Mesenchymal stem cell (in vitro differentiated cells and primary cell): Measurements from ENCODE around the gene BTF3.

Source experiments
- DNase-seq: peaks from one replicate; pipeline ENCODE4 v3.0.0-alpha.2; 2013
- H2AFZ ChIP-seq: one replicate; pipeline ENCODE4 v1.6.1; 2013; ENCODE audit warnings: low read depth, mild to moderate bottlenecking, control low read depth, inconsistent platforms, low read length, moderate library complexity
- H2AK5ac ChIP-seq: 2 replicates; pipeline ENCODE4 v1.6.1; 2013; ENCODE audit warnings: low read length, moderate library complexity, mild to moderate bottlenecking, inconsistent platforms; ENCODE audit not compliant: severe bottlenecking
- H2BK120ac ChIP-seq: one replicate; pipeline ENCODE4 v1.6.1; 2013; ENCODE audit warnings: low read depth, mild to moderate bottlenecking, inconsistent platforms, low read length, moderate library complexity
- H2BK12ac ChIP-seq, 2 experiments: one replicate each; pipeline ENCODE4 v1.6.1; 2013; ENCODE audit warnings: inconsistent platforms in 2 of 2, low read length in 2 of 2, mild to moderate bottlenecking in 2 of 2, moderate library complexity in 2 of 2, control low read depth in 1 of 2
- H2BK15ac ChIP-seq: one replicate; pipeline ENCODE4 v1.6.1; 2013; ENCODE audit warnings: mild to moderate bottlenecking, low read depth, inconsistent platforms; ENCODE audit not compliant: poor library complexity, severe bottlenecking
- H2BK5ac ChIP-seq: 2 replicates; pipeline ENCODE4 v1.6.1; 2013; ENCODE audit warnings: low read depth, mild to moderate bottlenecking, low read length, control low read depth, inconsistent platforms; ENCODE audit not compliant: poor library complexity, severe bottlenecking
- H3K14ac ChIP-seq, 2 experiments: one replicate each; pipeline ENCODE4 v1.6.1; 2013; ENCODE audit warnings: inconsistent platforms in 2 of 2, low read length in 2 of 2, control low read depth in 1 of 2, mild to moderate bottlenecking in 1 of 2, moderate library complexity in 1 of 2
- H3K18ac ChIP-seq, 2 experiments: one replicate each; pipeline ENCODE4 v1.6.1; 2013; ENCODE audit warnings: inconsistent platforms in 2 of 2, low read length in 2 of 2, control low read depth in 1 of 2, low read depth in 1 of 2, mild to moderate bottlenecking in 1 of 2
- H3K23ac ChIP-seq, 2 experiments: one replicate each; pipeline ENCODE4 v1.6.1; 2013; ENCODE audit warnings: inconsistent platforms in 2 of 2, low read length in 2 of 2, mild to moderate bottlenecking in 2 of 2, moderate library complexity in 2 of 2, control low read depth in 1 of 2
- H3K27ac ChIP-seq: 2 replicates; pipeline ENCODE4 v1.5.1; 2013; ENCODE audit warnings: mild to moderate bottlenecking, moderate library complexity, low read length, control low read depth, inconsistent platforms; ENCODE audit not compliant: poor library complexity, severe bottlenecking
- H3K27me3 ChIP-seq, 2 experiments: 2 replicates each; pipeline versions ENCODE4 v1.6.1 to v1.7.0; 2013; ENCODE audit warnings: low read length in 2 of 2, mild to moderate bottlenecking in 2 of 2, moderate library complexity in 2 of 2, control low read depth in 1 of 2, inconsistent platforms in 1 of 2; ENCODE audit not compliant: control insufficient read depth in 1 of 2, insufficient read depth in 1 of 2
- H3K36me3 ChIP-seq, 2 experiments: 2 replicates each; pipeline versions ENCODE4 v1.6.1 to v1.7.0; 2013; ENCODE audit warnings: low read length in 2 of 2, control low read depth in 1 of 2, inconsistent platforms in 1 of 2, low read depth in 1 of 2, mild to moderate bottlenecking in 1 of 2; ENCODE audit not compliant: insufficient read depth in 2 of 2, control insufficient read depth in 1 of 2
- H3K4ac ChIP-seq, 2 experiments: one replicate each; pipeline ENCODE4 v1.6.1; 2013; ENCODE audit warnings: inconsistent platforms in 2 of 2, low read length in 2 of 2, mild to moderate bottlenecking in 2 of 2, moderate library complexity in 2 of 2, control low read depth in 1 of 2, low read depth in 1 of 2
- H3K4me1 ChIP-seq: 2 replicates; pipeline ENCODE4 v1.6.1; 2013; ENCODE audit warnings: low read depth, low read length, control low read depth; ENCODE audit not compliant: control insufficient read depth, insufficient read depth
- H3K4me2 ChIP-seq: 2 replicates; pipeline ENCODE4 v1.6.1; 2013; ENCODE audit warnings: low read length, mild to moderate bottlenecking, inconsistent platforms; ENCODE audit not compliant: poor library complexity, severe bottlenecking
- H3K4me3 ChIP-seq, 2 experiments: 2 replicates each; pipeline versions ENCODE4 v1.5.1 to v1.7.0; 2013; ENCODE audit warnings: low read length in 2 of 2, mild to moderate bottlenecking in 2 of 2, control low read depth in 1 of 2, low read depth in 1 of 2; ENCODE audit not compliant: insufficient read depth in 1 of 2
- H3K79me1 ChIP-seq: replicated peaks from 2 replicates; pipeline ENCODE4 v1.6.1; 2013; ENCODE audit warnings: mild to moderate bottlenecking, control low read depth, low read length, inconsistent platforms; ENCODE audit not compliant: poor library complexity, severe bottlenecking
- H3K9ac ChIP-seq: 2 replicates; pipeline ENCODE4 v1.7.0; 2013; ENCODE audit warnings: mild to moderate bottlenecking, low read length, moderate library complexity
- H3K9me3 ChIP-seq: 2 replicates; pipeline ENCODE4 v1.7.0; 2013; ENCODE audit warnings: mild to moderate bottlenecking, low read length; ENCODE audit not compliant: control insufficient read depth
- H4K8ac ChIP-seq: one replicate; pipeline ENCODE4 v1.6.1; 2013; ENCODE audit warnings: inconsistent platforms, mild to moderate bottlenecking, low read length, moderate library complexity
- H4K91ac ChIP-seq: one replicate; pipeline ENCODE4 v1.6.1; 2013; ENCODE audit warnings: mild to moderate bottlenecking, low read length, inconsistent platforms
- WGBS: methylation state at CpG from one replicate; pipeline ENCODE4 v1.1.7; 2013; ENCODE audit warnings: mixed read lengths; 5-methylcytosine and 5-hydroxymethylcytosine counted together

Gene BTF3

GRCh38 chr5:73532195-73532594, 34.0 kb downstream of the BTF3 start:
- no peak overlapping the region for H2AK5ac ChIP-seq
- no peak overlapping the region for H3K27ac ChIP-seq
- no peak overlapping the region for H2BK5ac ChIP-seq
- H3K27me3 ChIP-seq, result no peaks in the 10 kb centered on the region
- WGBS, result 67% methylated on average over 5 of the region's 5 CpGs
- no peaks in the 10 kb centered on the region for H3K79me1 ChIP-seq
- H3K9ac ChIP-seq, result no peak overlapping the region
- H4K8ac ChIP-seq, result no peak overlapping the region
- no peak overlapping the region for H2AFZ ChIP-seq
- no peak overlapping the region for H2BK120ac ChIP-seq
- no peaks in the 10 kb centered on the region for H3K4me1 ChIP-seq
- no peak overlapping the region for H3K14ac ChIP-seq
- no peak overlapping the region for H2BK15ac ChIP-seq
- no peak overlapping the region for H3K23ac ChIP-seq
- peaks cover 6% of the 10 kb centered on the region for H3K9me3 ChIP-seq
- no peak overlapping the region for H3K18ac ChIP-seq
- no peak for DNase-seq
- H3K4ac ChIP-seq, result no peak overlapping the region
- no peaks in the 10 kb centered on the region for H3K36me3 ChIP-seq
- H4K91ac ChIP-seq, result no peak overlapping the region
- no peak overlapping the region for H3K4me3 ChIP-seq
- H2BK12ac ChIP-seq, result no peak overlapping the region
- no peak overlapping the region for H3K4me2 ChIP-seq

- 87% methylated on average over 5 of the region's 5 CpGs for WGBS
- H3K9ac ChIP-seq, result no peak overlapping the region
Observed at GRCh38 chr5:73534011-73534644, 35.9 kb downstream of the BTF3 start.

GRCh38 chr5:73534971-73535370, 36.7 kb downstream of the BTF3 start:
- Histone ChIP-seq H3K14ac (no peak overlapping the region), H3K27me3 (no peaks in the 10 kb centered on the region), H3K79me1 (no peaks in the 10 kb centered on the region), H4K8ac (no peak overlapping the region), H3K36me3 (no peaks in the 10 kb centered on the region), H2AFZ (no peak overlapping the region), H2AK5ac (no peak overlapping the region), H3K9me3 (peaks cover 6% of the 10 kb centered on the region), H2BK120ac (no peak overlapping the region), H2BK5ac (no peak overlapping the region), H2BK12ac (no peak overlapping the region), H3K4me1 (no peaks in the 10 kb centered on the region), H3K4me3 (no peak overlapping the region), H4K91ac (no peak overlapping the region), H3K9ac (no peak overlapping the region), H3K4ac (no peak overlapping the region), H3K18ac (no peak overlapping the region), H3K23ac (no peak overlapping the region), H3K4me2 (no peak overlapping the region), H3K27ac (no peak overlapping the region), H2BK15ac (no peak overlapping the region)
- no peak for DNase-seq
- 87% methylated on average over 1 of the region's 2 CpGs for WGBS

More at GRCh38 chr5:73534011-73534644, 35.9 kb downstream of the BTF3 start:
- H3K4me1 ChIP-seq, result no peaks in the 10 kb centered on the region
- no peak overlapping the region for H2AK5ac ChIP-seq
- no peaks in the 10 kb centered on the region for H3K79me1 ChIP-seq
- no peaks in the 10 kb centered on the region for H3K36me3 ChIP-seq
- no peak overlapping the region for H3K18ac ChIP-seq
- no peak overlapping the region for H3K27ac ChIP-seq
- no peak overlapping the region for H2BK120ac ChIP-seq
- DNase-seq, result peak; percentile 50
- H3K23ac ChIP-seq, result no peak overlapping the region
- H3K14ac ChIP-seq, result no peak overlapping the region
- no peak overlapping the region for H4K91ac ChIP-seq
- peaks cover 6% of the 10 kb centered on the region for H3K9me3 ChIP-seq
- H3K27me3 ChIP-seq, result no peaks in the 10 kb centered on the region
- no peak overlapping the region for H2BK5ac ChIP-seq
- H2AFZ ChIP-seq, result no peak overlapping the region
- H2BK15ac ChIP-seq, result no peak overlapping the region
- no peak overlapping the region for H2BK12ac ChIP-seq
- H3K4me2 ChIP-seq, result no peak overlapping the region
- H3K4me3 ChIP-seq, result no peak overlapping the region
- no peak overlapping the region for H4K8ac ChIP-seq
- no peak overlapping the region for H3K4ac ChIP-seq

- H2BK15ac ChIP-seq, result no peak overlapping the region
- H2BK120ac ChIP-seq, result no peak overlapping the region
- no peak overlapping the region for H3K4ac ChIP-seq
- no peaks in the 10 kb centered on the region for H3K4me1 ChIP-seq
- no peaks in the 10 kb centered on the region for H3K79me1 ChIP-seq
- H3K18ac ChIP-seq, result no peak overlapping the region
- H3K27me3 ChIP-seq, result peaks cover 0 to 6% of the 10 kb centered on the region in 2 experiments
- H2AFZ ChIP-seq, result no peak overlapping the region
- H2AK5ac ChIP-seq, result no peak overlapping the region
- H3K4me2 ChIP-seq, result no peak overlapping the region
- H3K14ac ChIP-seq, result no peak overlapping the region
- H3K27ac ChIP-seq, result no peak overlapping the region
- H3K36me3 ChIP-seq, result no peaks in the 10 kb centered on the region
- peaks cover 6% of the 10 kb centered on the region for H3K9me3 ChIP-seq
- no peak overlapping the region for H2BK12ac ChIP-seq
- no peak for DNase-seq
- 79% methylated on average over 2 of the region's 2 CpGs for WGBS
- no peak overlapping the region for H3K23ac ChIP-seq
- no peak overlapping the region for H2BK5ac ChIP-seq
- H3K4me3 ChIP-seq, result no peak overlapping the region
- H4K91ac ChIP-seq, result no peak overlapping the region
- no peak overlapping the region for H4K8ac ChIP-seq
- no peak overlapping the region for H3K9ac ChIP-seq
Observed at GRCh38 chr5:73539730-73540129, 41.5 kb downstream of the BTF3 start.
